Skin of body (tissue), 3 donors: ENCODE data around the gene ID1. TPM values are rescaled to one million over a fixed set of nuclear protein-coding genes. Genes with fewer than 3 reads are reported as not detected.
"Not testable (repeated sequence)": the region's sequence is repeated elsewhere in the genome, so short reads cannot be mapped to it uniquely, and the experiment has no call there.

Experiments
- DNase-seq: peaks from one replicate; lab custom pipeline; 2025; lab: John Stamatoyannopoulos, UW
- small RNA-seq: library from RNA; depleted of rRNA; stranded (forward); fragments of <200 nt; gene quantifications from one replicate; pipeline ENCODE3, GENCODE V24; 2014; ENCODE audit warnings: low replicate concordance
- total RNA-seq: library from RNA; depleted of rRNA; stranded (reverse); fragments of >200 nt; gene quantifications from one replicate; pipeline ENCODE4 v1.2.3, GENCODE V29; 2014

ID1 gene
- total RNA-seq, 1 donor from 2014 or later: 130 TPM

DNA sequence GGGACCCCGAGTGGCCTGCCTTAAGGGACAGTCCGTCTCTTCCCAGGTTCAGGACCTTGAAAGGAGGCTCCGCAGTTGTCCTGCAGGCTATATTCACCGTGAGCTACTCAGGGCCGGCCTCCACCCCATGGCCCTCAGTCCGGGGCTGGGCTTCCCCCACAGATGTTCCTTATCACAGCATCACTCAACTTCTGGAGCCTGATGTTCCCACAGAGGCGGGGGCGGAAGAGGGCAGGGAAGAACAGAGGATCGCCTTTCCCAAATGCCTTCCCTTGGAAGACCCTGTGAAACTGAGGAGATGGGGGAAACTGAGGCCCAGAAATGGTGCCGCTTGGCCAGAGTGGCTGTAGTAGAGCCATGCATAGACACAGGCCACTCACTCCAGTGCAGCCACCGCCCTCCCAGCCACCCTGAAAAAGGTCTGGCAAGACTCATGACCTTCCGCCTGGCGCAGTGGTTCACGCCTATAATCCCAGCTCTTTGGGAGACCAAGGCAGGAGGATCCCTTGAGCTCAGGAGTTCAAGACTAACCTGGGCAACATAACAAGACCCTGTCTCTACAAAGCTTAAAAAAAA lies 28.3 kb downstream of the ID1 start:
- no peak for DNase-seq

GRCh38 chr20:31637660-31638059 lies 32.6 kb downstream of the ID1 start, which contains the start of gene COX4I2:
TSS of gene COX4I2 (plus strand) at chr20:31637912. CDS start at chr20:31639018, 1,106 bp downstream.
- DNase-seq: no peak

- no peak for DNase-seq
Observed at GRCh38 chr20:31638317-31638716, 33.2 kb downstream of the ID1 start.

GRCh38 chr20:31638816-31639215 lies 33.7 kb downstream of the ID1 start:
- no peak for DNase-seq

DNA sequence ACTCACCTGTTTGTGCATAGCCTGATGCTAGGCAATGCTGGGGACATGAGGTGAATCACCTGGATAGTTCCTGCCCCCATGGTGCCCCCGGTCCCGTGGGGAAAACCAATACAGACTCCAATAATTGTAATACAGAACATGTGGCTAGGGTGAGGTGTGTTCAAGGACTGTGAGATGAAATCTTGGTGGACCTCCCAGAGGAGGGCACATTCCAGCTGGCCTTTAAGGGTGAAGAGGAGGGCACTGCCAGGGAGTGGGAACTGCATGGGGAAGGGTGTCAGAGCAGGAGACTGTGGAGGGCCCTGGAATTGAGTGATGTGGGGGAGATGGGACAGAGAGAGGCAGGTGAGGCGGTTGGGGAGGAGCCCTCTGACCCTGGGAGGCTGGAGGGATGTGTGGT lies 35.2 kb downstream of the ID1 start:
- DNase-seq: no peak

GRCh38 chr20:31641391-31641790 lies 36.3 kb downstream of the ID1 start:
- DNase-seq: no peak

GRCh38 chr20:31642837-31643236 lies 37.7 kb downstream of the ID1 start:
- DNase-seq: no peak

DNA sequence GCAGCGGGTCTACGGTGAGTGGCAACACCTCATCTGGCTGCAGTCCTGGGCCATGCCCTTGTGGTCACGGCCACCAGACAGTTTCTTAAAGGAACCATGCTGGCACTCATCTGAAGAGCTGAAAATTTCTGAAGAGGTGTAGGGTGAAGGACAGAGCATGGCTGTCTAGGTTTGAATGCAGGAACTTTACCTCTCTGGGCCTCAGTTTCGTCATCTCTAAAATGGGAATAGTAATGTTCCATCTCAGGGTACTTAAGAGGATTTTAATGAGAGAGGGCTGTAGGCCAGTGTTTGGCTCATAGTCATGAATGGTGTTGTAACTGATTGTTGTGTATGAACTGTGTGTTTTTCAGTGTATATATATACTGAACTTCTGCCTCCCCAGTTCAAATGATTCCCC lies 38.4 kb downstream of the ID1 start:
- DNase-seq: no peak

GRCh38 chr20:31644701-31645100 lies 39.6 kb downstream of the ID1 start:
- no peak for DNase-seq

GRCh38 chr20:31648104-31648503 lies 43.0 kb downstream of the ID1 start:
- not testable (repeated sequence) for DNase-seq

DNA sequence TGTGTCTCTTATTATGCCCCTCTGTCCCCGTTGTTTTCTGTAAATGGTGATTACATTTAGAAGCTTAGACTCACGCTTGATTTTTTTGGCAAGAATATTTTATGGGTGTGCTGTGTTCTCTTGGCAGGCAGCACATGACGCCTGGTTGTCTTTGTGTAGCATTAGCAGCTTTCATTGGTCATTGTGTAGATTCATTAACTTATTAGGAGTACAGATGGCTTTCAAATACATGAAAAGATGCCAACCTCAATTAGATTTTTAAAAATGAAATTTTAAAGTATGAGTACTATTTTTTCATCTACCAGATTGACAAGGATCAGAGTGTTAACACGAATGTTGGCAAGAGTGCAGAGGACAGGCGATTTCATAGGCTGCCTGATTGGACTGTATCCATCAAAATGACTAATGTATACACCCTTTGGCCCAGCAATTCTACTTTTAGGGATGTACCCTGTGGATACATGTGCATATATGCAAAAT lies 47.9 kb downstream of the ID1 start:
- DNase-seq: peak; percentile 82

- no peak for DNase-seq
Observed at GRCh38 chr20:31653561-31653960, 48.5 kb downstream of the ID1 start.

DNA sequence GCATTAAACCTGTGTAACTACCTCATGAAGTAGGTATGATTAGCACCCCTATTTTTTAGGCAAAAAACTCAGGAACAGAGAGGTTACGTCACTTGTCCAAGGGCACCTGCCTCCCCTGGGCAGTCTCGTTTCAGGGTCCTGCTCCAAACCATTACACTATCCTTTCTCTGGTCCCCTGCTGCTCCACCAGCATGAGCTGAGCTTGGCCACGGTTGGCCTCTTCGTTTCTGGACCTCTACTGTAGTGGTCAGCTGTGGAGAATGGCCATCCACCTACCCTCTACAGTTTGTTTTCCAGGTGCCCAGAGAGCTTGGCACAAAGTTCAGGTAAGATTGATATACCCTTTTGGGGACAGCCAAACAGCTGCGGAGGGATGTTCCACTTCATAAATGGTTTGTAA lies 49.4 kb downstream of the ID1 start:
- DNase-seq: no peak

Small RNAs within 50 kb of the gene (small RNA-seq; reads per million reads assigned to genes)
- not detected for gene MIR3193

Other genes starting within 250 kb of the ID1 start
- not detected for gene DEFB118, start 236.7 kb upstream of the ID1 start, total RNA-seq
- gene DEFB119, start 214.7 kb upstream of the ID1 start, total RNA-seq: not detected
- not detected for gene DEFB121, start 199.1 kb upstream of the ID1 start, total RNA-seq
- gene DEFB123, start 164.7 kb upstream of the ID1 start, total RNA-seq: not detected
- gene DEFB124, start 130.2 kb upstream of the ID1 start, total RNA-seq: not detected
- gene REM1, start 130.0 kb upstream of the ID1 start, total RNA-seq: 2.2 TPM
- gene HM13, start 90.8 kb upstream of the ID1 start, total RNA-seq: 41.1 TPM
- gene COX4I2, start 32.6 kb downstream of the ID1 start, total RNA-seq: 4.1 TPM
- gene BCL2L1, start 117.6 kb downstream of the ID1 start, total RNA-seq: 56.4 TPM
- gene TPX2, start 134.0 kb downstream of the ID1 start, total RNA-seq: 14.8 TPM
- gene MYLK2, start 214.1 kb downstream of the ID1 start, total RNA-seq: 6.1 TPM
- gene FOXS1, start 240.3 kb downstream of the ID1 start, total RNA-seq: 1.4 TPM